ENCODE results near the gene PRLH.

DNA sequence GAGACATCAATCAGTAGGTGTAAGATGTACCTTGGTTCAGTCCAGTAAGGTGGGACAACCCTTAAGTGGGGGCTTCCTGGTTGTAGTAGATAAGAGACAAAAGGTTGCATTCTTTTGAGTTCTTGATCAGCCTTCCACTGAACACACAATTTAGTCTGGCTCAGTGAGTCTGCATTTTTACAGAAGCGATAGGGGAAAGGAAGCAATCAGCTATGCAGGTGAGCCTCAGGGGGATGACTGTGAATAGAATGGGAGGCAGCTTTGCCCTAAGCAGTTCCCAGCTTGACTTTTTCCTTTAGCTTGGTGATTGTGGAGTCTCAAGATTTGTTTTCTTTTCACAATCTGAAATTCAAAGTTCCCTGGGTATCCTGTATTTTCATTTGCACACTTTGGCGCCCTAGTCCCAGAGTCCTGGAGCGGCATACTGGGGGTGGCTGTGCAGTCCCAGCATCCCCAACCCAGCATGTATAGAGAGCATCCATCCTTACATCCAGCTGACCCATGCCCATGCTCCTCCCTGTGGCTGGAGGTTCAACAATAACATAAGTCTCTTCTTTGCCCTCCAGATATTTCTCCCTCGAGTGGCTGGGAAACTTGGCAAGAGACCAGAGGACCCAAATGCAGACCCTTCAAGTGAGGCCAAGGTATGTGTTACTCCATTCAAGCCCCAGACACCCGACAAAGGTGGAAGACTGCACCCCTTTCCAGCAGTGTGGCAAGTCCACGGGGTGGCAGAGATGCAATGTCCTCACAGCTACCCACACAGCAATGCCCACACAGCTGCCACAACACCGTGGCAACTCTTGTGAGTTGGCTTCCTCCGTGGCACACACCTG is 20.1 kb upstream of the PRLH start:
- no peak for TF ChIP-seq EZH2 (IDR thresholded peaks at IDR 0.05; ENCODE audit: borderline replicate concordance, low read depth, low read length, severe bottlenecking)
- TF ChIP-seq, protein P1, sequence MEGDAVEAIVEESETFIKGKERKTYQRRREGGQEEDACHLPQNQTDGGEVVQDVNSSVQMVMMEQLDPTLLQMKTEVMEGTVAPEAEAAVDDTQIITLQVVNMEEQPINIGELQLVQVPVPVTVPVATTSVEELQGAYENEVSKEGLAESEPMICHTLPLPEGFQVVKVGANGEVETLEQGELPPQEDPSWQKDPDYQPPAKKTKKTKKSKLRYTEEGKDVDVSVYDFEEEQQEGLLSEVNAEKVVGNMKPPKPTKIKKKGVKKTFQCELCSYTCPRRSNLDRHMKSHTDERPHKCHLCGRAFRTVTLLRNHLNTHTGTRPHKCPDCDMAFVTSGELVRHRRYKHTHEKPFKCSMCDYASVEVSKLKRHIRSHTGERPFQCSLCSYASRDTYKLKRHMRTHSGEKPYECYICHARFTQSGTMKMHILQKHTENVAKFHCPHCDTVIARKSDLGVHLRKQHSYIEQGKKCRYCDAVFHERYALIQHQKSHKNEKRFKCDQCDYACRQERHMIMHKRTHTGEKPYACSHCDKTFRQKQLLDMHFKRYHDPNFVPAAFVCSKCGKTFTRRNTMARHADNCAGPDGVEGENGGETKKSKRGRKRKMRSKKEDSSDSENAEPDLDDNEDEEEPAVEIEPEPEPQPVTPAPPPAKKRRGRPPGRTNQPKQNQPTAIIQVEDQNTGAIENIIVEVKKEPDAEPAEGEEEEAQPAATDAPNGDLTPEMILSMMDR (IDR thresholded peaks at IDR 0.05; ENCODE audit: extremely low read depth in 1 of 2, insufficient read depth in 1 of 2, low read depth in 1 of 2, low read length in 2 of 2) = no peak

Measured in endothelial cell of umbilical vein (primary cell).